Left ventricle myocardium superior (tissue), 1 donor: ENCODE data around the gene C19orf85. TPM values are rescaled to one million over a fixed set of nuclear protein-coding genes. Genes with fewer than 3 reads are reported as not detected.

Experiments used
- ATAC-seq: fragments of 200-7000 bp; cut with Tn5 transposase; one replicate; pipeline ENCODE4 v1.9.1; 2020; ENCODE audit warnings: mild to moderate bottlenecking, moderate library complexity
- DNase-seq: peaks from one replicate; pipeline ENCODE4 v3.0.0-alpha.2; 2020
- intact Hi-C: fragments of 100-400 bp; cut with micrococcal nuclease; formaldehyde crosslinking; loops from one replicate; pipeline ENCODE4 v1.11.0; 2022
- total RNA-seq: library from RNA; stranded (reverse); fragmentation: NEBNext Ultra II Directional; extraction: Animal tissue kit (Norgen Biotek cat#: 25700); gene quantifications from one replicate; pipeline ENCODE4 v1.2.1, GENCODE V29; 2021
- donor health status: DM: no; HTN: yes; CAD: no; lungs with severe emphysema.

Gene C19orf85
- total RNA-seq, 1 donor from 2014 or later = not detected

- intact Hi-C loops = no loop called here
- DNase-seq = no peak
Observed at GRCh38 chr19:55481148-55481793, 16.7 kb upstream of the C19orf85 start.

DNA sequence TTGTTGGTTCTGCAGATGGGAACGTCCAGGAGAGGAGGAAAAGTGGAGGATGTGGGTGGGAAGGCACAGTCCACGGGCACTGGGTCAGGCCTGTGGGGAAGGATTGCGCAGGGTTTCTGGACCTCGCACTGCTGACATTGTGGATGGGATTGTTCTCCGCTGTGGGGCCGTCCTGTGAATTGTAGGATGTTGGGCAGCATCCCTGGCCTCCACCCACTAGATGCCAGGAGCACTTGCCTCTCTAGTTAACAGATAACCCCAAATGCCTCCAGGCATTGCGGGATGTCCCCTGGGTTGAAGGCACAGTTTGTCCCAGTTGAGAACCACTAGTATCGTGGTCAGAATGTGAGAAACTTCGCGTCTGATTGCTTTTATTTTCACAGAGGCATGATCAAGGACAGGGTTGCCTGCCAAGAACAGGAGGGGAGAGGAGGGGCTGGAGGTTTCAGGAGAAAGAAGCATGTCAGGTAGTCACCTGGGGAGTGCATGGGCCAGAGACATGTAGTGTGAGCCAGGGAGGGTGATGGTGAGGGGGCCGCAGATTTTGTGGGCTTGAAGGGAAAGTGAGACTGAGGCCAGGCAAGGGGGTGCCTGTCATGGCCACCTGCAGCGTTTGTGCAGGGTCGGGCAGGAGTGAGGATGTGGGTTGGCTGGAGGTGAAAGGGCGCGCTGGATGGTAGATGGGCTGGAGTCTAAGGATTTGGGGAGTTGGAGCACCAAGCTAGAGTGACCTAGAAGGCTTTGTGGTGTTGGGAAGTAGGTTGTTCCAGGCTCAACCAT is 15.1 kb upstream of the C19orf85 start:
- DNase-seq = no peak
- intact Hi-C loops = no loop called here

More at GRCh38 chr19:55481148-55481793, 16.7 kb upstream of the C19orf85 start:
- ATAC-seq = no peak

DNA sequence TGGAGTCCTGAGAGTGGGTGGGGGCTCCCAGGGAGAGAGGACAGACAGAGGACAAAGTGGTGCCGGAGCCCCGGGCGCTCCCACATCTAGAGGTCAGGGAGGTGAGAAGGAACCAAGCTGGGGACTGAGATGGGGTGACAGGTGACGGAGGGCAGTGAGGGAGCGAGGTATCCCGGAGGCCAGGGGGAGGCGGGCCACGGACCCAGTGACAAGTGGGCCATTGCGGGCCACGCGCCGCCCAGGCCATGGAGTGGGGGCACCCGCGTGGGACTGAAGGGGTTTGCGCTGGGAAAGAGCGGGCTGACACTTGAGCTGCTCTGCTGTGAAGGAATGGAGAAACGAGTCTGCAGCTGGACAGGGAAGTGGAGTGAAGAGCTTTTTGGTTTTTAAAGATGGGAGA is 14.5 kb upstream of the C19orf85 start:
- intact Hi-C loops = no loop called here
- ATAC-seq = no peak
- DNase-seq = no peak

More for the DNA sequence above, 15.1 kb upstream of the C19orf85 start:
- no peak for ATAC-seq

DNA sequence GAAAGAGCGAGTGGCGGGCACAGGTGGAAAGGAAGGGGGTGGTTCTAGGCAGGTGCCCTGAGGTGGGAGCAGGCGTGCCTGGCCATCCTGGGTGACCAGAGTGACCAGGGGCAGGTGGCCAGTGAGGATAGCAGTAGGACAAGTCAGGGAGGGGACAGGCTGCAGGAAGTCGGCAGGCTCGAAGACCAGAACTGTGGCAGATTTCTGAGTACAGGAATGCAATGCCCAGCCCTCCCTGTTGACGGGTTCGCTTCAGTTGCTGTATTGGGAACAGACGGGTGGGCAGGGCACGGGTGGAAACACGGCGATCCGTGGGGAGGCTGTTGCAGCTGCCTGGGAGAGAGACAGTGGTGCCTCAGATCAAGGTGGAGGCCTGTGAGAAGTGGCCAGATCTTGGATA is 13.8 kb upstream of the C19orf85 start:
- no peak for ATAC-seq
- intact Hi-C loops = no loop called here
- no peak for DNase-seq

- DNase-seq = no peak
- intact Hi-C loops = no loop called here
- no peak for ATAC-seq
Observed at GRCh38 chr19:55477905-55478304, 13.4 kb upstream of the C19orf85 start.

DNA sequence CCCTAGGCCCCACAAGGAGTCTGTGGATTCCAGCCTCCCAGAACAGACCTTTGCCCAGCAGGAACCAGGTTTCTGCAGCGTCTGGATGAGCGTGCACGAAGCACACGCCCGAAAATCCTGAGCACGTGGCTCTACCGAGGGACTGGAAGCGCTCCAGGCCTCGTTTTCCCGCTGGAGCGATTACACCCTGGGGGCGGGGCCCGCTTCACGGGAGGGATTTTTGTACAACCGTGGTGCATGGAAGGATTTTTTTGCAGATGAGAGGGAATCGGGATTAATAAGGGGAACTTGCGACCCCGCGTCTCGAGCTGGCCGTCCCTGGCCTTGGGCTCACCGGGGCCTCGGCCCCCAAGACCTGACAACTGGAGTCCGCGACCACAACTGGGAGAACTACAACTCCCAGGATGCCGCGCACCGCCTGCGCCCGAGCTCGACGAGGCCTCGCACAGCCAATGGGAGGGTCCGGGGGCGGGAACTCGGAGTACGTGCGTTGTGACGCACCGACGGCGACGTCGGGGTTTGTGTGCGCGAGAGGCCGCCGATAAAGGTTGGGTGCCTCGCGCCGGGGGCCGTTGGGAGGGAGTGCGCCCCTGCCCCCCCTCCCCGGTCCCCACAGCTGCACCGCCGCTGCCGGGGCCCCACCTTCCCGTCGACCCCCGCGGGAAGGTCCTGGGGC is 11.7 kb upstream of the C19orf85 start, which contains the start of gene ZNF628:
Gene ZNF628, plus strand, starts transcription at position 518 of the 676 bp plus-strand sequence. CDS start 3,294 bp downstream, outside the sequence.
- peak; percentile 99 for DNase-seq
- peak; percentile 97 for ATAC-seq
- intact Hi-C loops = no loop called here

GRCh38 chr19:55474269-55475265 is 10.0 kb upstream of the C19orf85 start:
- ATAC-seq = no peak
- intact Hi-C loops = no loop called here

GRCh38 chr19:55473225-55474012 is 8.9 kb upstream of the C19orf85 start:
- intact Hi-C loops = no loop called here
- DNase-seq (peak; percentile 20), ATAC-seq (no peak)

More at GRCh38 chr19:55474269-55475265, 10.0 kb upstream of the C19orf85 start:
- no peak for DNase-seq

DNA sequence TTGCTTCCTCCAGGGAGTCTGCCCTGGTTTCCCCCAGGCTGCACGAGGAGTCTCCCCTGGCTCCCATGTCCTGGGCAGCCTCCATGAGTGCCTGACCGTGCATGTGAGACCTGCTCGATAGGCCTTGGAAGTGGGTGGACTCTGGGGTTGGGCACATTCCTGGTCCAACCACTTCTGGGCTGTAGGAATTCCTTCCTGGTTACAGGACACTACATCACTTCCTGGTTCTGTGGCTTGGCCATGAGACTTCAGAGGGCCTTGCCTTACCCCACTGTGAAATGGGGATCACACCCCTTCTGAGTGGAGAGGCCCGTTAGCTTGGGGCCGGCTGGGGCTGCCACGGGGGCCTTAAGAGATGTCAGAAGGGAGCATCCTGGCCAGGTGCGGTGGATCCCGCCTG is 7.9 kb upstream of the C19orf85 start:
- intact Hi-C loops = no loop called here
- ATAC-seq (no peak), DNase-seq (no peak)

GRCh38 chr19:55471266-55471665 is 6.7 kb upstream of the C19orf85 start:
- DNase-seq = no peak

GRCh38 chr19:55468054-55468393 is 3.5 kb upstream of the C19orf85 start:
- intact Hi-C loops = no loop called here
- DNase-seq (no peak), ATAC-seq (no peak)

More at GRCh38 chr19:55471266-55471665, 6.7 kb upstream of the C19orf85 start:
- ATAC-seq = no peak
- intact Hi-C loops = no loop called here

DNA sequence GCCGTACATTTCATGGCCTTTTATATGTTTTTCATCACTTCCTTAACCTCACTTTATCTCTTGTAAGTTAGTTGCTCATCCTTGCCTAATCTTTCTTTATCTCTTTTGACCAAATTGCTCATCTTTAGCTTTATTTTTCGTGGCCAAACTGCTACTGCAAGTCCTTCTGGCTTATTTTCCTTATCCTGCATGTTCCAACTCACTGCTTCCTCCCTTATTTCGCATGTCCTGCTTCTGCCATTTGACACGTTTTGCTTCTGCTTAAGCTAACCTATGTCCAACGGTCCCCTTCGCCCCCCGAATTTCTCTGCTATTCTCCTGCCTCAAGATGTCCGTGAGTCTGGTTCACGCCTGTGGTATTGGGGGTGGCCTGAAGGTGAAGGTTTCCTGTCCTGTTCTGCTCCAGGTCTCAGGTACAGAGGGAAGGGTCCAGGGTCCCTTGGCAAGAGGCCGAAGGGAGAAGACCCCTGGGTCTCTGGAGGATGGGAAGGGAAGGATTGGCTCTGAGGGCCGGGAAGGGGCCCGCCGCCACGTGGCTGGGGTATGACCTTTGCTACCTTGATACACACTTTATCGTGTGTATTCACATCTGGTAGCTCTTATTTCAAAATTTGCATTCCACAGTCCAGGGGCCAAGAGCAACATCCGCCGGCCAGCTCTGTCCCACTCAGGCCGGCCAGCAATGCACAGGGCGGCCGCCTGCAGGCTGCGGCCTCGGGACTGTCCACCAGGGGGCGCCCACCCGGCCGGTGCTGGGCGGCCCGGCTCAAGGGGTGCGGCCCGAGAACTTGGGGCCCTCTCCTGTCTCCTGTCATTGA is 2.9 kb upstream of the C19orf85 start:
- ATAC-seq (peak; percentile 87), DNase-seq (peak; percentile 86)
- intact Hi-C loops = loop anchor here (2.0 kb wide), 1 partner anchor 35 kb away; no protein-coding TSS in a partner anchor

DNA sequence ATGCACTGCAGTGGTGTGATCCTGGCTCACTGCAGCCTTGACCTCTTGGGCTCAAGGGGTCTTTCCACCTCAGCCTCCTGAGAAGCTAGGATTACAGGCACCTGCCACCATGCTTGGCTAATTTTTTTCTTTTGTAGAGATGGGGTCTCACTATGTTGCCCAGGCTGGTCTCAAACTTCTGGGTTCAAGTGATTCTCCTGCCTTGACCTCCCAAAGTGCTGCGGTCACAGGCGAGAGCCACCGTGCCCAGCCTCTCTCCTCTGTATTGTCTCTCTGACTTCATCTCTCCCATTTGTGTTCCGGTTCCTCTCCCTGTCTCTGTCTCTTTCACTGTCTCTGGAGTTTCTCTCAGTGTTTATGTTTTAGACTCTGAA is 1.7 kb upstream of the C19orf85 start:
- DNase-seq (no peak), ATAC-seq (no peak)
- intact Hi-C loops = loop anchor here (2.0 kb wide), 1 partner anchor 37 kb away; no protein-coding TSS in a partner anchor

DNA sequence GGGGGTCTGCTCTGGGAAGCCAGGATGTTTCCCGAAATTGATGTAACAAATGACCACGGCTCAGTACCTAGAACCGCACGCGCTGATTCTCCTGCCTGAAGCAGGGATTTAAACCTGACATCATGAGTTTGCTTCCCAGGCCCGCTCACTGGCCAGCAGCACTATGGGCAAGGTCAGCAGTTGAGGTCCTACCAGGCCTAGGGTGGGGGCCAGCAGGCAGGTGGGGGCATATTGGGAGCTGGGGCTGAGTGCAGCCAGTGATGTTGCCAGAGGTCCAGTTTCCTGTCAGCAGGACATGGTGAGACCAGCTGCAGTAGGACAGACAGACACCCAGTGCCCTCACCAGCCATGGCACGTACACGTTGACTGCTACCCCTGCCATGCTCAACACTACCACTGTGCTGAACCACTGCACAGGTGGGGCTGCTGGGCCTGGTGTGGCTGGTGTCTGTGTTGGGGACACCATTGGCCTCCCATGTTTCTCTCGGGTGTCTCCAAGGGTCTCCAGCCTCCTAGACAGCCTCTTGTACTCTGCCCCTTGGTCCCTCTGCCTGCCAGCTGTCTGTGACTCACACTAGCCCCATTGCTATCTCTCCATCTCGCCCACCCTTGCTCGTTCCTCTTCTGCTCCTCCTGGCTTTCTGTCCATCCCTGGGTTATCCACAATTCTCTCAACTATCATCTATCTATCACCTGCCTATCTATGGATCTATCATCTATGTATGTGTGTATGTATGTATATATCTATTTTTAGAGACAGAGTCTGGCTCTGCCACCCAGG is 1.1 kb upstream of the C19orf85 start:
- ATAC-seq (no peak), DNase-seq (no peak)
- intact Hi-C loops = loop anchor here (2.0 kb wide), 1 partner anchor 37 kb away; no protein-coding TSS in a partner anchor

- DNase-seq (no peak), ATAC-seq (no peak)
- intact Hi-C loops = no loop called here
Observed at GRCh38 chr19:55464039-55464661, 401 bp downstream of the C19orf85 start.

DNA sequence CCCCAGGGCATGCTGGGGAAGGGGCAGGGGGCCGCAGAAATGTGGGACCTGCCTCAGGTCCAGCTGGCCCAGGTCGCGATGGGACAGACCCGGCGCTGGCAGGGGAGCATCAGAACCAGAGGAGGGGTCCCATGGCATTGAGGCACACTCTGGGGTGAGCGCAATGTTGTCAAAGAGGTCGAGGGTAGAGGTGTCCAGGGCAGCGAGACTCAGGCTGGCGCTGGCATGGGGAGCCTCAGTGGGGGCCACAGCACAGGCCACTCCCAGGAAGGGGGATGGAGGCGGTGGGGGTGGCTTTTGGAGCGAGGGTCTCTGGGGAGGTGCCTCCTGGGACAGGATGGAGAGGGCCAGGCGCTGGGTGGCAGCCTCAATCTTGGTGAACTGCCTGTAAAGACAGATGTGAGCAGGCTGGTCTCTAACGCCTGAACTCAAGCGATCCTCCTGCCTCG is 944 bp downstream of the C19orf85 start:
- intact Hi-C loops = no loop called here
- no peak for DNase-seq
- no peak for ATAC-seq
